Stomach (tissue), 9 donors: ENCODE results near the gene NOTO. TPM values are rescaled to one million over a fixed set of nuclear protein-coding genes. Genes with fewer than 3 reads are reported as not detected.
A peak's percentile ranks its signal among the peaks of the same experiment; 100 is the strongest.

ENCODE experiments used
- DNase-seq, 2 donors: peaks; one replicate each; pipeline versions ENCODE4 v3.0.0 to v3.0.0-alpha.2; 2013 to 2019
- H3K27ac ChIP-seq, 5 donors: fragments of 200-600 bp in 4 of 5; sonication (generic) in 4 of 5; one replicate each; pipeline ENCODE4 v1.5.1; 2013 to 2019; ENCODE audit warnings: mild to moderate bottlenecking in 1 of 5, moderate library complexity in 1 of 5
- H3K27me3 ChIP-seq, 3 donors: fragments of 200-600 bp; sonication (generic); one replicate each; pipeline ENCODE4 v1.5.1; 2017 to 2019; ENCODE audit warnings: mixed run types in 1 of 3
- H3K36me3 ChIP-seq, 4 donors: fragments of 200-600 bp; sonication (generic); 1 replicate in 3 of 4; 2 replicates in 1 of 4; pipeline ENCODE4 v1.5.1; 2016 to 2019
- H3K4me1 ChIP-seq, 4 donors: fragments of 200-600 bp; sonication (generic); one replicate each; pipeline ENCODE4 v1.5.1; 2016 to 2019
- H3K4me3 ChIP-seq, 4 donors: fragments of 200-600 bp; sonication (generic) in 3 of 4; one replicate each; pipeline ENCODE4 v1.5.1; 2016 to 2019; ENCODE audit warnings: mild to moderate bottlenecking in 1 of 4
- H3K9me3 ChIP-seq, 4 donors: fragments of 200-600 bp; sonication (generic); one replicate each; pipeline ENCODE4 v1.5.1; 2016 to 2019
- EP300 ChIP-seq: sonication (generic); formaldehyde crosslinking; IDR thresholded peaks from one replicate; pipeline ENCODE4 v1.6.1; 2017; ENCODE audit warnings: antibody characterized with exemption
- POLR2A ChIP-seq, 4 donors: fragments of 450-650 bp; IDR thresholded peaks; one replicate each; pipeline ENCODE4 v1.6.1; 2016; ENCODE audit warnings: antibody characterized with exemption in 4 of 4, control low read depth in 2 of 4, mild to moderate bottlenecking in 1 of 4, moderate library complexity in 1 of 4
- POLR2AphosphoS5 ChIP-seq, 3 donors: sonication (generic); formaldehyde crosslinking; IDR thresholded peaks; one replicate each; pipeline ENCODE4 v1.6.1; 2016; ENCODE audit warnings: antibody characterized with exemption in 3 of 3
- WGBS, 5 donors: extraction: QIAGEN DNeasy Blood & Tissue Kit in 3 of 5; methylation state at CpG; one replicate each; pipeline versions ENCODE4 v1.1.5 to v1.1.7; 2013 to 2018; 5-methylcytosine and 5-hydroxymethylcytosine counted together
- intact Hi-C: fragments of 100-400 bp; cut with DNase I; formaldehyde crosslinking; loops from one replicate; pipeline ENCODE4 v1.15.1; 2023; ENCODE audit warnings: low total_unique reads
- polyA plus RNA-seq, 3 donors: library from polyadenylated mRNA; stranded (reverse); fragments of 200-250 nt; gene quantifications; one replicate each; pipeline ENCODE4 v1.2.3, GENCODE V29; 2013
- total RNA-seq, 5 donors: library from RNA; depleted of rRNA; stranded (reverse); fragments of >200 nt; gene quantifications; one replicate each; pipeline versions ENCODE4 v1.1.0 to v1.2.3, GENCODE V29; 2014 to 2016
- TF ChIP-seq, protein P1 (sequence below), 7 experiments: fragments of 450-650 bp in 4 of 7; fragments of 200-600 bp in 3 of 7; sonication (generic) in 3 of 7; IDR thresholded peaks; one replicate each; pipeline ENCODE4 v1.5.1; 2016 to 2019; ENCODE audit warnings: antibody characterized with exemption in 7 of 7, control low read depth in 2 of 7, mild to moderate bottlenecking in 1 of 7
- donor health status: healthy with polysubstance abuse.
- donor health status: Bipolar disorder and iron deficiency.
- donor health status: healthy.

NOTO gene
- total and polyA plus RNA-seq, 8 donors: 0.25 to 0.31 TPM; not detected in 6

DNA sequence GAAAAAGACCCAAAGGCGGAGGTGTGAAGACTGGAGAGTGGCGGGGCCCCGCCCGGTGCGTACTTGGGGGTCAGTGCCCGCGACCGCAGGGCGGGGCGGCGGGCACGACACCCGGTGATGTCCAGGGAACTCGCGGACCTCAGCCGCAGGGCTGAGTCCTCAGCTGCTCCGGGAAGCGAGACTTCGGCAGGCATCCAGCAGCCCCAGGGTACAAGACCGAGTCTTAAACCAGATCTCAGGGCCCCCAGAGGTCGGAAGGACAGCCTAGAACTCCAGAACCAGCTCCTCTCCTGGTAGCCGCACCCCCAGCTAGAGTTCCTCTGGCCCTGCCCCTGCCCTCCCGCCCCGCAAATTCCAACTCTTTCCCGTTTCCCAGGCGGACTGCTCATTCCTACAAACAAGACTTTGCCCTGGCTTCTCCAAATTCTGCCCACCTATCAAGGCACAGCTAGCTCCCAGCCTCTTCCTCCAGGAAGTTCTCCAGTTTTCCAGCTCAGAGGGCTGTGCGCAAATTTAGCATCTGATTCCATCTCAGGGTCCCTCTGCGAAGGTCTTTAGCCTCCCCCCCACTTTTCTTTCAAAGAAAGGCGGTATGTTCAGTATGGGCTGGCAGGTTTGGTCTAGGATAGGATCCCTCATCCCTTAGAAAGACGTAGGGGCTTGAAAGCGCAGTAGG is 26.0 kb upstream of the NOTO start:
- no peaks in the 10 kb centered on the region for H3K36me3 ChIP-seq
- peak; percentile 36 to 54 for DNase-seq
- H3K4me1 ChIP-seq: peaks cover 20 to 32% (median 30%) of the 10 kb centered on the region in 4 donors
- WGBS, 5 donors: 3 to 15% (median 5%) methylated on average over 11 to 31 of the region's 31 CpGs
- peaks cover 0 to 78% (median 16%) of the 10 kb centered on the region in 3 donors for H3K27me3 ChIP-seq
- peak overlapping the region; percentile 55 to 61 (median 56) for H3K4me3 ChIP-seq
- peak overlapping the region; percentile 26 to 81 (median 78) for H3K27ac ChIP-seq
- no peaks in the 10 kb centered on the region for H3K9me3 ChIP-seq
- TF ChIP-seq EP300 (no peak), POLR2AphosphoS5 (IDR thresholded peaks at IDR 0.05) (no peak), POLR2A (IDR thresholded peaks at IDR 0.05) (no peak)
- TF ChIP-seq, protein P1, sequence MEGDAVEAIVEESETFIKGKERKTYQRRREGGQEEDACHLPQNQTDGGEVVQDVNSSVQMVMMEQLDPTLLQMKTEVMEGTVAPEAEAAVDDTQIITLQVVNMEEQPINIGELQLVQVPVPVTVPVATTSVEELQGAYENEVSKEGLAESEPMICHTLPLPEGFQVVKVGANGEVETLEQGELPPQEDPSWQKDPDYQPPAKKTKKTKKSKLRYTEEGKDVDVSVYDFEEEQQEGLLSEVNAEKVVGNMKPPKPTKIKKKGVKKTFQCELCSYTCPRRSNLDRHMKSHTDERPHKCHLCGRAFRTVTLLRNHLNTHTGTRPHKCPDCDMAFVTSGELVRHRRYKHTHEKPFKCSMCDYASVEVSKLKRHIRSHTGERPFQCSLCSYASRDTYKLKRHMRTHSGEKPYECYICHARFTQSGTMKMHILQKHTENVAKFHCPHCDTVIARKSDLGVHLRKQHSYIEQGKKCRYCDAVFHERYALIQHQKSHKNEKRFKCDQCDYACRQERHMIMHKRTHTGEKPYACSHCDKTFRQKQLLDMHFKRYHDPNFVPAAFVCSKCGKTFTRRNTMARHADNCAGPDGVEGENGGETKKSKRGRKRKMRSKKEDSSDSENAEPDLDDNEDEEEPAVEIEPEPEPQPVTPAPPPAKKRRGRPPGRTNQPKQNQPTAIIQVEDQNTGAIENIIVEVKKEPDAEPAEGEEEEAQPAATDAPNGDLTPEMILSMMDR (IDR thresholded peaks at IDR 0.05): no peak
- intact Hi-C loops: loop anchor here (5.0 to 10.0 kb wide), 2 partner anchors 89 to 282 kb away; no protein-coding TSS in a partner anchor

DNA sequence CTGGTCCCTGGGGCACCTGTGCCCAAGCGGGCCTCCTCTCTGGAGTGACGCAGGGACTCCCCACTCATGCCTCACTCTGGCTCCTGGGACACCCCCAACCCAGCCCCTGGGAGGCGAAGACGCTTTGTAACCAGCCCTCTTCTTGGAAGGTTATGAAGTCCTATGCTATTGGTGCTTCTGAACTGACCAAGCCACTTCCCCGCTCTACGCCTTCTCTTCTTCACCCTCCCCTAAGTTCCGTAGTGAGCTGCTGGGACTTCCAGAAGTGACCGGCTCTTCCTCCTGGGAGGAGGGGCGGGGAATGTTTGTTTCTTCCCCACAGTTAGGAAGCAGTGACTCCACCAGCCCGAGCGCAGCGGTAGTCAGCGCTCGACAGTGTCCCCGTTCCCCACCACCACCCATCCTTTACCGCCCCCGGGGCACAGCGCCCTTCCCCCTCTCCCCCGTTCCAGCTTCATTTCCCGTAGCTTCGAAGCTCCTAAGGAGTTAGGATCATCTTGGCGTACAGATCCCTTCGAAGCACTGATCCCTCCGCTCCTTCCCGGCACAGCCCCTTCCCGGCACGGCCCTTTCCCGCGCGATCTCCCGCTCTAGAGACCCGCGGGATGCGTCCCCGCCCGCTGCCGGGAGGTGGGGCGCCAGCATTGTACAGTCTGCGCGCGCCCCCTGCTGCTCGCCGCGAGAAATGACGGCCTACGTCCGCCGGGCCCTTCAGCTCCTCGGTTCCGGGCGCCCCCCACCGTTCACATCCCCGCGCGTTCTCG is 25.3 kb upstream of the NOTO start:
- no peaks in the 10 kb centered on the region for H3K9me3 ChIP-seq
- intact Hi-C loops: loop anchor here (5.0 to 10.0 kb wide), 2 partner anchors 90 to 282 kb away; no protein-coding TSS in a partner anchor
- peak overlapping the region; percentile 55 to 61 (median 56) for H3K4me3 ChIP-seq
- peak; percentile 93 to 97 for DNase-seq
- peaks cover 0 to 78% (median 16%) of the 10 kb centered on the region in 3 donors for H3K27me3 ChIP-seq
- peak overlapping the region; percentile 26 to 81 (median 78) for H3K27ac ChIP-seq
- WGBS, 5 donors: 1 to 2% (median 1%) methylated on average over 48 to 56 of the region's 56 CpGs
- H3K36me3 ChIP-seq: no peaks in the 10 kb centered on the region
- peaks cover 20 to 32% (median 30%) of the 10 kb centered on the region in 4 donors for H3K4me1 ChIP-seq
- TF ChIP-seq POLR2A (IDR thresholded peaks at IDR 0.05) (no peak), EP300 (no peak), POLR2AphosphoS5 (IDR thresholded peaks at IDR 0.05) (peak in 2 of 3 donors; percentile 27 to 61)
- TF ChIP-seq, protein P1 (IDR thresholded peaks at IDR 0.05): peak in 5 of 7 experiments; percentile 93 to 99 (median 98)

DNA sequence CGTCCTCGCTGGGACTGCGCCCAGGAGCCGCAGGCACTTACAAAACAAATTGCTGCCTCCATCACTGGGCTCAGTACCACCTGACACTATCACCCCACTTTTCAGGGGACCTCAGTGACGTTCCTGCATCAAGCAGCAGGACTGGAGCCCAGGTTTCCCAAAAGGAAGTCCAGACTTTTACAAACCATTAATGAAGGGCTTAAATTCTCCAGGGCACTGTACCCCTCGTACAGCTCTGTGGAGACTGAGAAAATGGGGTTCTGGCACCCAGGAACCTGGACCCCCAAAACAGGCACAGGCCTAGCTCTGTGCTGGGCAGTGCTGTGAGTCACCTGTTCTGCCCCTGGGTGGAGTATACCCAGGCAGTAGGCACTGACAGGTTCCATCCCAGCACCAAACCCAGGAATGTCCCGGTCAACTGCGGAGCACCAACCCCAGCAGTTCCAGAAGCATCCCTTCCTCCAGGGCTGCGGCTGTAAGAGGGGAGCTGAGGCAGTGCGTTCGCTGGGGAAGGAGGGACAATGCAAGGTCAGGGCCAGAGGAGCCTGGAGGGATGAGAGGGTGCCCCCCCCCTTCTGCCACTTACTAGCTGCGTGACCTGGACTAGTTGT is 24.6 kb upstream of the NOTO start:
- Histone ChIP-seq H3K27ac (peak overlapping the region in 2 of 5 donors; percentile 78 to 81), H3K36me3 (no peaks in the 10 kb centered on the region), H3K27me3 (peaks cover 0 to 72% (median 16%) of the 10 kb centered on the region in 3 donors), H3K4me1 (peaks cover 20 to 32% (median 30%) of the 10 kb centered on the region in 4 donors), H3K9me3 (no peaks in the 10 kb centered on the region), H3K4me3 (peak overlapping the region; percentile 55 to 61 (median 56))
- intact Hi-C loops: loop anchor here (5.0 to 10.0 kb wide), 2 partner anchors 90 to 283 kb away; no protein-coding TSS in a partner anchor
- no peak for DNase-seq
- 15 to 22% (median 18%) methylated on average over 11 to 12 of the region's 12 CpGs for WGBS, 5 donors
- TF ChIP-seq, protein P1 (IDR thresholded peaks at IDR 0.05): peak in 1 of 7 experiments; percentile 45
- TF ChIP-seq POLR2AphosphoS5 (IDR thresholded peaks at IDR 0.05): no peak

DNA sequence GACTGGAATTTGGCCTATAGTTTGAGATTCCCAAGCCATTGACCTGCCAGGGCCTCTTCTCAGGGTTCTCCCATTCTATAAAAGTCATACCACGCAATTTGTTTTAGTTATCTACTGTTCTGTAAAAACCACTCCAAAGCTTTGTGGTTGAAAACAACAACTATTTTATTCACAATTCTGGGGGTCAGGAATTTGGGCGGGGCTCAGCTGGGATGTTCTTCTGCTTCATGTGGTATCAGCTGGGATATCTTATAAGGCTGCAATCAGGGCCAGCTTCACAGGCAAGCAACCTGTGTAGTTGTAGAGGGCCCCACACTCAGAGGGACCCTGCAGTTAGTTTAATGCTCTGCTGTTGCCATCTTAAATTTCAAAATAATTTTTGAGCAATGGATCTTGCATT is 16.4 kb upstream of the NOTO start:
- H3K9me3 ChIP-seq: peaks cover 0 to 9% (median 5%) of the 10 kb centered on the region in 4 donors
- 87 to 95% (median 90%) methylated on average over 2 of the region's 2 CpGs for WGBS, 5 donors
- peaks cover 0 to 10% (median 0%) of the 10 kb centered on the region in 3 donors for H3K27me3 ChIP-seq
- H3K4me3 ChIP-seq: no peak overlapping the region
- no peaks in the 10 kb centered on the region for H3K4me1 ChIP-seq
- no peak for DNase-seq
- TF ChIP-seq, protein P1 (IDR thresholded peaks at IDR 0.05): no peak
- TF ChIP-seq POLR2AphosphoS5 (IDR thresholded peaks at IDR 0.05) (no peak), POLR2A (IDR thresholded peaks at IDR 0.05) (no peak), EP300 (no peak)
- intact Hi-C loops: no loop called here
- H3K27ac ChIP-seq: no peak overlapping the region
- H3K36me3 ChIP-seq: no peaks in the 10 kb centered on the region
